OCI-LY1 (cell line): ENCODE results near the gene PAK5.

Source experiments
- EZH2 ChIP-seq: fragments of 200-600 bp; sonication (generic), shearing (Covaris generic); IDR thresholded peaks from 2 replicates; pipeline ENCODE4 v1.8.0; 2017; ENCODE audit warnings: borderline replicate concordance, mixed run types, mild to moderate bottlenecking, antibody characterized with exemption, low read length, moderate library complexity, mixed read lengths
- TF ChIP-seq, protein P1 (sequence below): fragments of 200-600 bp; sonication (generic), shearing (Covaris generic); IDR thresholded peaks from 2 replicates; pipeline ENCODE4 v1.5.1; 2017; ENCODE audit warnings: mild to moderate bottlenecking, antibody characterized with exemption, low read length, moderate library complexity, mixed read lengths

GRCh38 chr20:9550283-9550682 lies 288.6 kb downstream of the PAK5 start:
- TF ChIP-seq, protein P1, sequence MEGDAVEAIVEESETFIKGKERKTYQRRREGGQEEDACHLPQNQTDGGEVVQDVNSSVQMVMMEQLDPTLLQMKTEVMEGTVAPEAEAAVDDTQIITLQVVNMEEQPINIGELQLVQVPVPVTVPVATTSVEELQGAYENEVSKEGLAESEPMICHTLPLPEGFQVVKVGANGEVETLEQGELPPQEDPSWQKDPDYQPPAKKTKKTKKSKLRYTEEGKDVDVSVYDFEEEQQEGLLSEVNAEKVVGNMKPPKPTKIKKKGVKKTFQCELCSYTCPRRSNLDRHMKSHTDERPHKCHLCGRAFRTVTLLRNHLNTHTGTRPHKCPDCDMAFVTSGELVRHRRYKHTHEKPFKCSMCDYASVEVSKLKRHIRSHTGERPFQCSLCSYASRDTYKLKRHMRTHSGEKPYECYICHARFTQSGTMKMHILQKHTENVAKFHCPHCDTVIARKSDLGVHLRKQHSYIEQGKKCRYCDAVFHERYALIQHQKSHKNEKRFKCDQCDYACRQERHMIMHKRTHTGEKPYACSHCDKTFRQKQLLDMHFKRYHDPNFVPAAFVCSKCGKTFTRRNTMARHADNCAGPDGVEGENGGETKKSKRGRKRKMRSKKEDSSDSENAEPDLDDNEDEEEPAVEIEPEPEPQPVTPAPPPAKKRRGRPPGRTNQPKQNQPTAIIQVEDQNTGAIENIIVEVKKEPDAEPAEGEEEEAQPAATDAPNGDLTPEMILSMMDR: no peak
- TF ChIP-seq EZH2: no peak
